Activated CD4-positive, CD25-positive, alpha-beta regulatory T cell treated with anti-CD3 and anti-CD28 coated beads, Interleukin-2, amount 50 U/mL, for 16 hours (primary cell): ENCODE results near the gene VPS37B.

Experiments
- DNase-seq: peaks from one replicate; pipeline ENCODE4 v3.0.0-alpha.2; 2020; ENCODE audit warnings: low read depth, low spot score

Gene VPS37B

GRCh38 chr12:122840580-122841513 lies 55.1 kb downstream of the VPS37B start:
- DNase-seq: no peak

- DNase-seq: no peak
Measured at GRCh38 chr12:122839907-122840554, 55.9 kb downstream of the VPS37B start.

GRCh38 chr12:122838841-122839240 lies 57.1 kb downstream of the VPS37B start:
- DNase-seq: no peak

GRCh38 chr12:122837306-122838265 lies 58.3 kb downstream of the VPS37B start:
- DNase-seq: no peak

- DNase-seq: no peak
Measured at GRCh38 chr12:122836027-122836921, 59.6 kb downstream of the VPS37B start.

GRCh38 chr12:122835750-122836026 lies 60.2 kb downstream of the VPS37B start:
- DNase-seq: no peak

GRCh38 chr12:122834921-122835749 lies 60.8 kb downstream of the VPS37B start, which contains the start of gene HIP1R:
Gene HIP1R (plus strand): TSS chr12:122835457. CDS start chr12:122835551, 94 bp downstream.
- no peak for DNase-seq

GRCh38 chr12:122834104-122834920 lies 61.6 kb downstream of the VPS37B start:
- no peak for DNase-seq

- DNase-seq: no peak
Measured at GRCh38 chr12:122830517-122831214, 65.3 kb downstream of the VPS37B start.

- no peak for DNase-seq
Measured at GRCh38 chr12:122827258-122827657, 68.7 kb downstream of the VPS37B start.

- no peak for DNase-seq
Measured at GRCh38 chr12:122825773-122826724, 69.9 kb downstream of the VPS37B start.

- DNase-seq: no peak
Measured at GRCh38 chr12:122823429-122823828, 72.5 kb downstream of the VPS37B start.

GRCh38 chr12:122820838-122821271 lies 75.1 kb downstream of the VPS37B start:
- no peak for DNase-seq

- no peak for DNase-seq
Measured at GRCh38 chr12:122820138-122820537, 75.8 kb downstream of the VPS37B start.

- no peak for DNase-seq
Measured at GRCh38 chr12:122819209-122819785, 76.6 kb downstream of the VPS37B start.
